Caco-2 (cell line): ENCODE measurements around the gene OR6B2. TPM values are rescaled to one million over a fixed set of nuclear protein-coding genes. Genes with fewer than 3 reads are reported as not detected.

ENCODE experiments used
- BruUV-seq: library from RNA; stranded (reverse); fragments of 400-500 nt; replicated peaks from 2 replicates; lab custom pipeline; 2021; lab: Mats Ljungman, UMichigan
- CTCF ChIA-PET: fragments of 300-600 bp; sonication (Branson Sonifier 250); formaldehyde crosslinking; loops from one replicate; lab custom pipeline; 2022; ENCODE audit warnings: antibody characterized with exemption; lab: Charles Lee
- POLR2A ChIA-PET: fragments of 300-600 bp; sonication (Branson Sonifier 250); formaldehyde crosslinking; loops from one replicate; lab custom pipeline; 2022; ENCODE audit warnings: antibody characterized with exemption; lab: Charles Lee
- DNase-seq, 2 experiments: peaks; one replicate each; pipeline versions ENCODE4 v3.0.0 to v3.0.0-alpha.2; 2020 to 2022
- H3K27me3 ChIP-seq: replicated peaks from 2 replicates; pipeline ENCODE4 v1.6.0; 2011; ENCODE audit warnings: low read length; ENCODE audit not compliant: control insufficient read depth, insufficient read depth
- H3K36me3 ChIP-seq: 2 replicates; pipeline ENCODE4 v1.5.1; 2011; ENCODE audit warnings: low read length; ENCODE audit not compliant: control insufficient read depth, insufficient read depth
- H3K4me1 ChIP-seq: fragments of 250-450 bp; sonication (Bioruptor Pico); 2 replicates; pipeline ENCODE4 v1.5.1; 2020; ENCODE audit warnings: mild to moderate bottlenecking
- H3K4me3 ChIP-seq: 2 replicates; pipeline ENCODE4 v1.5.1; 2011; ENCODE audit warnings: low read depth, mild to moderate bottlenecking, control low read depth, low read length
- H3K9me3 ChIP-seq: fragments of 250-450 bp; sonication (Bioruptor Pico); 2 replicates; pipeline ENCODE4 v1.5.1; 2020; ENCODE audit warnings: mild to moderate bottlenecking, moderate library complexity
- H3K27ac Mint-ChIP-seq: one replicate; pipeline ENCODE4 v1.8.0; 2022; ENCODE audit warnings: mixed read lengths; ENCODE audit not compliant: unreplicated experiment
- H3K27me3 Mint-ChIP-seq: one replicate; pipeline ENCODE4 v1.8.0; 2022; ENCODE audit warnings: mixed read lengths; ENCODE audit not compliant: insufficient read depth, unreplicated experiment
- H3K36me3 Mint-ChIP-seq: one replicate; pipeline ENCODE4 v1.8.0; 2022; ENCODE audit warnings: mild to moderate bottlenecking, mixed read lengths; ENCODE audit not compliant: insufficient read depth, unreplicated experiment
- H3K4me1 Mint-ChIP-seq: one replicate; pipeline ENCODE4 v1.8.0; 2022; ENCODE audit warnings: low read depth, mixed read lengths; ENCODE audit not compliant: unreplicated experiment
- H3K4me3 Mint-ChIP-seq: one replicate; pipeline ENCODE4 v1.8.0; 2022; ENCODE audit warnings: mild to moderate bottlenecking, moderate library complexity, mixed read lengths; ENCODE audit not compliant: unreplicated experiment
- H3K9me3 Mint-ChIP-seq: one replicate; pipeline ENCODE4 v1.8.0; 2022; ENCODE audit warnings: mixed read lengths; ENCODE audit not compliant: unreplicated experiment
- CTCF ChIP-seq, 2 experiments: fragments of 200-600 bp in 1 of 2; IDR thresholded peaks; 1 replicate in 1 of 2; 2 replicates in 1 of 2; pipeline versions ENCODE4 v1.5.1 to v1.8.0; 2011 to 2022; ENCODE audit warnings: antibody characterized with exemption in 1 of 2, control low read depth in 1 of 2, inconsistent platforms in 1 of 2, low read depth in 1 of 2, low read length in 1 of 2, mild to moderate bottlenecking in 1 of 2, moderate library complexity in 1 of 2; ENCODE audit not compliant: insufficient read depth in 1 of 2, severe bottlenecking in 1 of 2, unreplicated experiment in 1 of 2
- intact Hi-C: fragments of 100-400 bp; cut with micrococcal nuclease; formaldehyde crosslinking; loops from one replicate; pipeline ENCODE4 v1.10.0; 2022; ENCODE audit not compliant: unreplicated experiment
- total RNA-seq: library from RNA; stranded (reverse); gene quantifications from 2 replicates; pipeline ENCODE4 v1.2.3, GENCODE V29; 2022

Gene OR6B2
- total RNA-seq, 1 experiment from 2014 or later, result not detected

- POLR2A ChIA-PET, result no interaction called here
- intact Hi-C loops, result no loop called here
These were observed 44.3 kb upstream of the OR6B2 start for GRCh38 chr2:240074545-240074944.

GRCh38 chr2:240070907-240071306 is 40.7 kb upstream of the OR6B2 start:
- intact Hi-C loops, result no loop called here
- ChIA-PET POLR2A (no interaction called here), CTCF (no interaction called here)
- no peak overlapping the region for H3K4me3 Mint-ChIP-seq
- H3K36me3 Mint-ChIP-seq, result no peaks in the 10 kb centered on the region
- Histone ChIP-seq H3K9me3 (no peaks in the 10 kb centered on the region), H3K27me3 (no peaks in the 10 kb centered on the region), H3K4me3 (no peak overlapping the region), H3K36me3 (no peaks in the 10 kb centered on the region), H3K4me1 (no peaks in the 10 kb centered on the region)
- H3K27me3 Mint-ChIP-seq, result peaks cover 17% of the 10 kb centered on the region
- BruUV-seq, result no TSS peak
- H3K4me1 Mint-ChIP-seq, result no peaks in the 10 kb centered on the region
- no peak overlapping the region for H3K27ac Mint-ChIP-seq
- TF ChIP-seq CTCF (IDR thresholded peaks at IDR 0.05; ENCODE audit: insufficient read depth in 1 of 2, low read depth in 1 of 2, low read length in 1 of 2, severe bottlenecking in 1 of 2, unreplicated experiment in 1 of 2), result no peak
- no peak for DNase-seq
- H3K9me3 Mint-ChIP-seq, result no peaks in the 10 kb centered on the region

More at GRCh38 chr2:240074545-240074944, 44.3 kb upstream of the OR6B2 start:
- no peaks in the 10 kb centered on the region for H3K36me3 ChIP-seq
- TF ChIP-seq CTCF (IDR thresholded peaks at IDR 0.05; ENCODE audit: insufficient read depth in 1 of 2, low read depth in 1 of 2, low read length in 1 of 2, severe bottlenecking in 1 of 2, unreplicated experiment in 1 of 2), result no peak
- H3K4me3 Mint-ChIP-seq, result no peak overlapping the region
- no peak overlapping the region for H3K27ac Mint-ChIP-seq
- H3K4me3 ChIP-seq, result no peak overlapping the region
- H3K9me3 ChIP-seq, result no peaks in the 10 kb centered on the region
- no peaks in the 10 kb centered on the region for H3K4me1 ChIP-seq
- BruUV-seq, result no TSS peak
- peaks cover 10% of the 10 kb centered on the region for H3K27me3 Mint-ChIP-seq
- H3K9me3 Mint-ChIP-seq, result peaks cover 10% of the 10 kb centered on the region
- H3K36me3 Mint-ChIP-seq, result no peaks in the 10 kb centered on the region
- no peak for DNase-seq
- no peaks in the 10 kb centered on the region for H3K27me3 ChIP-seq
- CTCF ChIA-PET, result no interaction called here
- no peaks in the 10 kb centered on the region for H3K4me1 Mint-ChIP-seq

- CTCF ChIA-PET, result no interaction called here
- no peaks in the 10 kb centered on the region for H3K4me1 ChIP-seq
- BruUV-seq, result no TSS peak
These were observed 39.6 kb upstream of the OR6B2 start for GRCh38 chr2:240069829-240070228.

More at GRCh38 chr2:240069829-240070228, 39.6 kb upstream of the OR6B2 start:
- Mint-ChIP-seq H3K27me3 (peaks cover 17% of the 10 kb centered on the region), H3K27ac (no peak overlapping the region), H3K4me1 (no peaks in the 10 kb centered on the region), H3K4me3 (no peak overlapping the region), H3K36me3 (no peaks in the 10 kb centered on the region), H3K9me3 (no peaks in the 10 kb centered on the region)
- H3K27me3 ChIP-seq, result no peaks in the 10 kb centered on the region
- intact Hi-C loops, result no loop called here
- DNase-seq, result no peak
- H3K9me3 ChIP-seq, result no peaks in the 10 kb centered on the region
- POLR2A ChIA-PET, result no interaction called here
- H3K4me3 ChIP-seq, result no peak overlapping the region
- no peak for TF ChIP-seq CTCF (IDR thresholded peaks at IDR 0.05; ENCODE audit: insufficient read depth in 1 of 2, low read depth in 1 of 2, low read length in 1 of 2, severe bottlenecking in 1 of 2, unreplicated experiment in 1 of 2)
- no peaks in the 10 kb centered on the region for H3K36me3 ChIP-seq
